HG02885 (cell line): ENCODE data around the gene EXOC3.
"Not testable (repeated sequence)": the region's sequence is repeated elsewhere in the genome, so short reads cannot be mapped to it uniquely, and the experiment has no call there.

Experiments used
- ATAC-seq: cut with Tn5 transposase; IDR thresholded peaks from one replicate; pipeline ENCODE4 v1.9.1; 2021; ENCODE audit warnings: mild to moderate bottlenecking; ENCODE audit not compliant: unreplicated experiment, poor library complexity

EXOC3 gene

DNA sequence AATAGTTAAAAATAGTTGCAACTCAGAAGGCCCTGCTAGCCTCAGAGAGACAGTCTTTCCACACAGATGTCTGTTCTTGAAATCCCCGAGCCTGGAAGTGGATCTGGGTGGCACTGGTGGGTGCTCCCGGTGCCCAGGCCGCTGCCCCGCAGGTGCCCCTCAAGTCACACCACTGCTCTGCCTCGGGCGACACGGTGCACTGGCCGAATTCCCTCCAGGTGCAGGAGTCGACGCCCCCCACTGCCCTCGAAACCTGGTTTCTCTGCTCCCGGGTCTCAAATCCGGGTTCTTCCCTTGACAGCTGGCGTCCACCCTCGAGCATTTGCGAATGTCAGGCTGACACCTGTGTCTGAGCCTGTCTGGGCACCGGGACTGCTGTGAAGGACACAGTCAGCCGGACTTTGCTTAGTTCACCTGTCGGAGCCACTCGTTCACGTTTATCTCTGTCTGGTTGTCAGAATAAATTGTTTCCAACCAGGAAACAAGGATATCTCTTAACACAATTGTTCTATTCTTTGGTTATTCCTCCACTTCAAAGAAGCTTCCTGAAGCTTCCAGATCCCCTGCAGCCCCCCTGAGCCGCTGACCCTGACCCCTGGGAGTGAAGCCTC, 54.2 kb downstream of the EXOC3 start:
- ATAC-seq: no peak

DNA sequence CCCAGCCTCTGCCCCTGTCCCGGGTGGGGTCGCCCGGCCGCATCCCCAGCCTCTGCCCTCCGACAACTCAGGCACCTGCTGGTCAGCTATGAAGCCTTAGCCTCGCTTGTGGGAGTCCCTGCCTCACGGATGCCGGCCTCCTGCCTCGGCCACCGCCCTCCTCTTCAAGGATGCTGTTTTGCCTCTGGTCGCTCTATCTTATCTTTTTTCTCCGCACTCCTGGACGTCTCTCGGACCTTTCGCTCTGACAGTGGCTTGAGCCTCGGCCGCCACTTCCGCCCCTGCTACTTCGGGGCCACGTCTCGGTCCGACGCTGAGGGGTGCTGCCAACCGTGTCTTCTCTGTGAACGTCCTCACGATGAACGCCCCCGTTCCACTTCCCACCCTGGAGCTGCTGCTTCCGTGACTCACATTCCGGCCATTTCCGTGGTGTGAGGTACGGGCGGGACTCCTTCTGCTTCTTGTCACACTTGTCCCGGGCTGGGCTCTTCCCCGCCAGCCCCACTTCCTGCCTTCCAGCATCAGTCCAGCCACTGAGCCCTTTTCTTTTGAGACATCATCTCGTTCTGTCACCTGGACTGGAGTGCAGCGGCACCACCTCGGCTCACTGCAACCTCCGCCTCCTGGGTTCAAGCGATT, 55.0 kb downstream of the EXOC3 start:
- no peak for ATAC-seq

DNA sequence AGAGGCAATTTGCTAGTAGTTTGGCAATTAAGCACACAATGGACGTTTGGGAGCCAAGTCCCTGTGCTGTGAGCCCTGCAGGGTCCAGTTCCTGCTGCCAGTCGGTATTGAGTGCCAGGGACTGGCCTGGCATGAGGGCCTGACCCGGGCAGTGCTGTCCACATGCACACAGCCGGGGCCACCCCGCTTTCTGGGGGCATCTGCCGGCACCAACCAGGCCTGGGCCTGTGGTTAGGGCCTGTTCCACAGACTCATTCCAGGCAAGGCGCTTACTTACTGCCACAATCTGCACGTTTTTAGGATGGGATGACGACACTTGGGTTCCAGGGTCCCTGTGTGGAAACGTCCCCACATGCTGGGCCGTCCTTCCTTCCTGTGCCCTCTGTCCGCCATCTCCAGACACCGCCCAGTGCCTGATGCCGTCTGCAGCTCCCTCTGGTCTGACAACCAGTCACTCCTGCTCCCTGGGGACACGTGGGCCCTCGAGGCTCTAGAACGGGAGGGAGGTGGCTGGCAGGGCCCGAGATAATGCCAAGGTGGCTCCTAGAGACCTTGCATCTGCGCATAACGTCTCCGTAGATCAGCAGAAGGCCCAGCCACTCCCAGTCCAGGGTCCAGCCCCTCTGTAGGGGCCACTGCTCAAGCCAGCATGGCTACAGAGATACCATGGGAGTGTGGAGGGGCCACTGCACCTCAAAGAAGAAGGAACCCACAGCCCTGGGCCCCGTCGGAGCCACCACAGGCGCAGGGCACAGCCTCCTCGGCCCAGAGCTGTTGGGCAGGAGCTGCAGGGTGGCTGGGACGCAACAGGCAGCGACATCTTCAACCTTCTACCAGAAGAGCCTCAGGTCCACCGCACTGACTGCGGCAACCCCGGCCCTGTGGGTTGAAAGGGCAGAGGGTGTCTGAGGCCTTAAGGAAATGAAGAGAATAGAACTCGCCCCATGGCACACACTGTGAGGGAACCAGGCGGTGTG, 56.5 kb downstream of the EXOC3 start:
- no peak for ATAC-seq

DNA sequence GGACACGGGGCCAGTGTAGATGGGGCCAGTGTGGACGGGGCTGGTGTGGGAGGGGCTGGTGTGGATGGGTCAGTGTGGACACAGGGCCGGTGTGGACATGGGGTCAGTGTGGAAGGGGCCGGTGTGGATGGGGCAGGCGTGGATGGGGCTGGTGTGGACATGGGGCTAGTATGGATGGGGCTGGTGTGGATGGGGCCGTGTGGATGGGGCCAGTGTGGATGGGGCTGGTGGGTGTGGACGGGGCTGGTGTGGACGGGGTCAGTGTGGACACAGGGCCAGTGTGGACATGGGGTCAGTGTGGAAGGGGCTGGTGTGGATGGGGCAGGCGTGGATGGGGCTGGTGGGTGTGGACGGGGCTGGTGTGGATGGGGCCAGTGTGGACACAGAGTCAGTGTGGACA, 57.5 kb downstream of the EXOC3 start:
- ATAC-seq: no peak

DNA sequence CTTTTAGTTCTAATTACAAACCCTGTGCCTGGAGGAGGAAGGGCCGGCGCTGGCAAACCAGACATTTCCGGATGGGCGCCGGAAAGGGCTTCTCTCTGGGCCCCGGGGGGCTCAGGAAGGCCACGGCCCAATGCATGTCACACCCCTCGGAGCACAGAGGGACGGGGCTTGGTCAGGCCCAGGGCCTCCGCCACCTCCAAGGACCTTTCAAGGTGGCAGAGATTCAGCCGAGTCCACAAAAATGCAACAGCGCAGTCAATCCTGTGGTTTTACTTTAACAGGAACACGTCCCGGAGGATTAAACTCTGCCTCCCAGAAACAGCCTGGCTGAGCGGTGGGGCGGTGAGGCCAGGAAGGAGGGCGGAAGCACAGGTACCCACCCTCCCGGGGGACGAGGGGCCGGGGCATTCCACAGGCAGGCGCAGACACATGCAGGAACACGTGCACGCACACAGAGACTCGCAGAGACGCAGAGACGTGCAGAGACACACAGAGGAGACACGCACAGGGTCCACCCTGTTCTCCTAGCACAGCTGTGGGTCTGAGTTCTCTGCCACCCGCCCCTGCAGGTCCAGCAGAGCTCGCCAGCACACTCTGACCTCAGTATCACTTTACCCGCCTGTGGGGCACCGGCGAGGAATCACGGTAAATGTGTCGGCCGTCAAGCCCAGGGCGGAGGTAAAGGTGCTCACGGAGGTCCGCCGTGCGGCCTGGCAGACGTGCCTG, 58.3 kb downstream of the EXOC3 start:
- no peak for ATAC-seq

DNA sequence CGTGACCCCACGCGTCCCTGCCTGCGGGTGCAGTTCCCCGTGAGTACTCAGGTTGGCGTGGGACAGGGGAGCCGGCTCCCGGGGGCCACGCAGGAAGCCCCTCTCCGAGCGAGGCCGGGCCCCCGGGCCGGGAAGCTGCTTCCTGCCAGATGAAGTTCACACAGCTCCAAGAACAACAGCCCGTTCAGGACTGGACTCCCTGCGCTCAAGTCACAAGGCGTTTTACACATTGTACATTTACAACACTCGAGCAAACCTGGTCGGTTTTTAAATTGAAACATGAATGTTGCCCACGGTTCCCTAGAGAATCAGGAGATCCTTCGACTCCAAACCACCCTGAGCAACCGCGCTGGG, 58.8 kb downstream of the EXOC3 start:
- ATAC-seq: no peak

DNA sequence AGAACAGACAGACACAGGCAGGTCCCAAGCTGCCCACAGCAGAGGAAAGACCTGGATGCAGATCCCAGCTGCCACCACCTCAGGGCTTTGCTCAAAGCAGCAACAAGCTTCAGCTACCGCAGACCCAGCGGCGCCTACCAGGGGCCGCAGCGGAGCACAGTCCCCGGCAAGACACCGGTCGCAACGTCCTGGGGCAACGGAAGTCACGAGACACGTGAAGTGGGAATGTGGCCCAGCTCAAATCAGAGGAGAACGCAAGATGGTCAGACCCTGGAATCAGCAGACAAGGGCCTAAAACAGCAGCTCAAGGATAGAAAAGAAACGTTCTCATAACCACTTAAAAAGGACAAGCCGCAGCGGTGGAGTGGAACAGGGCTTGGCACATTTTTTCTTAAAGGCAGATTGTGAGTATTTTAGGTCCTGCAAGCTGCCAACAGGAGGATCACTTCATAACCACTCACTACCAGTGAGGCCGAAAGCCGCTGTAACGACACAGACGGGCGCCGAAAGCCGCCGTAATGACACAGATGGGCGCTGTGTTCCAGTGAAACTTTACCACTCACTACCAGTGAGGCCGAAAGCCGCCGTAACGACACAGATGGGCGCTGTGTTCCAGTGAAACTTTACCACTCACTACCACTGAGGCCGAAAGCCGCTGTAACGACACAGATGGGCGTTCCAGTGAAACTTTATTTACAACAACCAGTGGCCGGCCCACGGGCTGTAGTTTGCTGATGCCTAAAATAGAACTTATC, 59.5 kb downstream of the EXOC3 start:
- ATAC-seq: no peak

DNA sequence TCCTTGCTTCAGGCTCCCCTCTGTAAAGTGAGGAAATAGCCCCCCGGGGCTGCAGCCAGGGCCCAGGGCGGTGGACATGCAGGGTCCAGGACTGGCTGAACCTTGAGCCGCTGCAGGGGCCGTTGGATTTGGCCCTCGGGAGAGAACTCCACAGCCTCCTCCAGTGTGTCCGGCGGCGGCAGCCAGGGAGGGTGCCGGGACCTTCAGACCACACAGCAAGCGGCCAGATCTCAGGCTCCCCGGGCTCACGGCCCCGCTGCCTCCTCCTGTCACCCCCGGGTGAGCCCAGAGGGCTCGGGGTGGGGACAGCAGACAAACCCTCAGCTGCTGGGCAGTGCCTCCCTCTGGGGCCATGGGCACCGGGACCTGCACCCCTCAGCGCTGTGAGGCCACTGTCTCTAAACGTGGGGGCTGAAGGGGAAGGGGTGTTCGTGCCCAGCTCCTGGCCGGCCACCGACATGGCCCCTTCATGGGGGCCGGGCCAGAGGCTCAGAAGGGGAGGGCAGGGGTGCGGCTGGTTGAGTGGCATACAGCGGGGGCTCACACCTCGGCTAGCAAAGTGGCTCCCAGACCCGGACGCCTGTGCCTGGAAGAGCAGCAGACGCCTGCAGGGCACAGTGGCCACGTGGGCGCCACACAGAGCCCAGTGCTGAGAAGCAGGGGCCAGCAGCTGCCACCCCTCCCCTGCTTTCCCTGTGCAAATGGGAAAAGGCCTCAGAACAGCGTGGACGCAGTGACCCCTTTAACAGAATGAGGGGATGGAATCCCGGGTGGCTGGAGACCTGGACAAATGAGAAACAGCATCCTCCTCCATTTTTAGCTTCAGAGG, 61.6 kb downstream of the EXOC3 start:
- no peak for ATAC-seq

DNA sequence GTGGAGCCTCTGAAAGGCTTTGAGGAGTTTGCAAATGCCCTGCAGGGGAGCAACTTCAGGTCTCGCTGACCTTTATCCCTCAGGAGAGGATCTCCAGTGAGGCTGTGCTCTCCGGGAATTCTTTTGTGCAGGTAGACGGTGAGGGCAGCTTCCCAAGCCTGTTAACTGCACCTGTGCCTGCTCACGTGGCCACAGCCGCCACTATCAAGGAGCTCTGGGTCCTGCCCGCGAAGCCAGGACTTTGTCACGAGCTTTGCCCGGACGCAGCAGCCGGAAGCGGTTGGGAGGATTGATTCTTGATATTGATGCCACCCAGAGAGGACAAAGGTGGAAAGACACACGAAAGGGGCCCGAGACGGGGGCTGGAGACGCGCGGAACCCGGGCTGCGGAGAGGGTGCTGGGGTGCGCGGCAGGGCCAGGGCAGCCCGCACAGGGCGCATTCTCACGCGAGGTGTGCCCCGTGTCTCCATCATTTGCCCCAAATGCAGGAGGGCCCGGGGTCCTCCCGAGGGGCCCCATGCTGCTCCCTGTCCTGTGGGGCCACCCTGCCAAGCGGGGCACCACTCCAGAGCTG, 63.1 kb downstream of the EXOC3 start:
- no peak for ATAC-seq

DNA sequence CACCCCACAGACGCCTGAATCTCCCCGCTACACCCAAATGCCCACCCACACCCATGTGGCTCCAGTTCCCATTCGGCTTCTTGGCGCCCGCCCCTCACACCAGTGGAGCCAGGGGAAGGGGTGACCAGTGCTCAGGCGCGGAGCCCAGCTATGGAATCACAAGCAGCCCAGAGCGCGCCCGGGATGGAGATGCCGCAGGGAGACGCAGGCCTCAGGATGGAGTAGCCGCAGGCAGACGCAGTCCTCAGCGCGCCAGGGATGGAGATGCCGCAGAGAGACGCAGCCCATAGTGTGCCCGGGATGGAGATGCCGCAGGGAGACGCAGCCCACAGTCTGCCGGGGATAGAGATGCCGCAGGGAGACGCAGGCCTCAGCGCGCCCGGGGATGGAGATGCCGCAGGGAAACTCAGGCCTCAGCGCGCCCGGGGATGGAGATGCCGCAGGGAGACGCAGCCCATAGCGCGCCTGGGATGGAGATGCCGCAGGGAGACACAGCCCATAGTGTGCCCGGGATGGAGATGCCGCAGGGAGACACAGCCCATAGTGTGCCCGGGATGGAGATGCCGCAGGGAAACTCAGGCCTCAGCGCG, 65.1 kb downstream of the EXOC3 start:
- ATAC-seq: not testable (repeated sequence)

DNA sequence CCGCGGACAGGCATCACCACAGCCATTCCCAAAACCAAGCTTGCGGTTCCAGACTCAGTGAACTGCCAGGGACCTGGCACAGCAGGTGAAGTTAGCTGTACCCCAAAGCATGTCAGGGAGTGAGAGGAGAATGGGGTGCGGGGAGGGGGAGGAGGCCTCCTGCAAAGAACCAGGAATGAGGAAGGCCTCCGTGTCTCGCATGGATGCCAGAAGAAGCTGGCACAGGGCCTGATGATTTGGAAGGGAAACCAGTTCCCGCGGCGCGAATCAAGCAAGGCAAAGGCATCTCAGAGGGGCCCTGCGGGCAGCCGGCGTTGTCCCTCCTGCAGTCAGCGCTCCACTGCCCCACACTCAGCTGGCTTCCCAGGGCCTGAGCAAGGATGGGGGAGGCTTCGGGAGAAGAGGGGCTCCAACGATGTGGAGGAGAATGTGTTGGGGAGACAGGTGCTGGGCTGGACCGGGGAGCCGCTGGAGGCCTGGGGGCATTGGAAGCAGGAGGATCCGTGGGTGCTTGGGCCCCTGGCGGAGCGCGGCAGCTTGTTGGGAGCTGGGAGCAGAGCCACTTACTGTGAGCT, 66.7 kb downstream of the EXOC3 start:
- ATAC-seq: no peak

DNA sequence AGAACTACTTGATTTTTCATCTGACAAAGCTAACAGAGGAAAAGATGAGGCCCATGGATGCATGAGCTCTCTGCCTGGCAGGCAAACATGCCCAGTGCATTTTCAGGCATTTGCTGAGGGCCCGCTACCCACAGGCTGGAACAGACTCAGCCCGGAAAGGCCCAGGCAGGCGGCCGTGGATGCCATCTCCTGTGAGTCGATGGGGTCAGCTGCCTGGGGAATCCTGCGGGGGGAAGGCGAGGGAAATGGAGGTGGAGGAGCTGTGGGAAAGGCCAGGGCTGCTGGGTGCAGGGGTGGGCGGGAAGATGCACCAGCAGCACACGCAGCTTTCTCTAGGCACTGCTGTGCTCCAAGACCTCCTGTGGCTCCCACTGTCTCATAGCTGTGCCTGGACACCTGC, 67.5 kb downstream of the EXOC3 start:
- ATAC-seq: no peak

DNA sequence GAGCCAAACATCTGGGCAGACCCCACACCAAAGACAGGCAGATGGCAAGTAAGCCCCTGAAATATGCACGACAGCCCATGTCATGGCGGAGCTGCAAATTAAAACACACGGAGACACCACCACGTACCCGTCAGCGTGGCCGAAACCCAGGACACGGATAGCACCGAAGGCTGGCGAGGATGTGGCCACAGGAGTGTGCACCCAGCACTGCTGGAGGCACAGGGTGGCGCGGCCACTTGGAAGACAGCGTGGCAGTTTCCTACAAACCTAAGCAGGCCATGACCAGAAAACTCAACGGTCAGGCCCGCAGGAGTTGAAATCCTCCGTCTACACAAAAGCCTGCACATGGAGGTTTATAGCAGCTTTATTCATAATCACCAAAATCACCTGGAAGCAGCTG, 68.5 kb downstream of the EXOC3 start:
- ATAC-seq: no peak

DNA sequence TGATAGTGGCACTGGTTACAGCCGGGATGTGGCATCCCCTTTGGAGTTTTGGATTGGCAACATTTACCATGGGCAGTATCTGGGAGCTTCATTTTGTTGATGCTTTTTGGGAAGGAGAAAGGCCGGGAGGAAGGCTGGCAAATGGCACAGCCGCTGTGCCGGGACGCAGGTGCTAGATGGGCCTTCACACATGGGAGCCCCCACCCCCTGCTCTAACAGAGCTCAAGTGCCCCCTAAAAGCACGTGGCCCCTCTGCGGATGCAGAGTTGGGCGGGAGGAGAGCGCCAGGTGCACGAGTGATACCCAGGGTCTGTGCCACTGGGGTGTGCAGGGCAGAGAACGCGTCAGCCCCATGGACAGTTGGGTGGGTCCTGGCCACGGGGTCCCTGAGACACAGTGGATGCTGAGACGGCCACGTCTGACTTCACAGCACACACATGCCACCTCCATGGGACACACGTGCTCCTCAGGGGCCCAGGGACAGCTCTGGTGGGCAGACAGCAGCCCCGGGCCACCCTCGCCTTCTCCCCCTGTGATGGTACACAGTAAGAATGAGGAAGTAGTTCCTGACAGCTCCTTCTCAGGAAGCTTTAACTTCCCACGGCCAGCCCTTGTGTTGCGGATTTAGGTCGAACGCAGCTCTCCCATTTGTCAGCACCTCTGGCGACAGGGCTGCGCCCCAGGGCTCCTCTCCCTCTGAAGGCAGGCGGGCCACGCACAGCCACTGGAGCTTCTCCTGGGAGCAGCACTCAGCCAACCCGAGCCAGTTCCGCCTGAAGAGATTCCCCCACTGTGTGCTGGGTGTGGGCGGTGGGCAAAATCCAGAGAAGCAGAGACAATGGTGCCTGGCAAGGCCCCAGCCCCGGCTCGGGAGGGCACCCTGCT, 70.5 kb downstream of the EXOC3 start:
- ATAC-seq: no peak

DNA sequence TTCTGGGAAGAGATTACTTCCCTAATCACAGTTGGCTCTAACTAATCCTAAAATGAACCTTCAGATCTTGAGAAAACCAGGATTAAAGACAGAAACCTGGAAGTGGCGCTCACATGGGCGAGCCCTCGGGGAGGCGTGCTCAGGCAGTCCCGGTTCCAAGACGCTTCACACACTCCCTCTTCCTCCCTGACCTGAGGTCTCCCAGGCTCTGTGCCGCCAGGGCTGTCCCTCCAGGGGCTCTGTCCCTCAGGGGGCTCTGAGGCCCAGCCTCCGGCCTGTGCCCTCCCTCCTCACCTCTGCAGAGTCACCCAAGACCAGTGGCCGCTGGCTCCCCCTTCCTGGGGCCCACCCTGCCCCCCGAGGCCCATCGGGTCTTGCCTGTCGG, 71.1 kb downstream of the EXOC3 start:
- ATAC-seq: no peak

DNA sequence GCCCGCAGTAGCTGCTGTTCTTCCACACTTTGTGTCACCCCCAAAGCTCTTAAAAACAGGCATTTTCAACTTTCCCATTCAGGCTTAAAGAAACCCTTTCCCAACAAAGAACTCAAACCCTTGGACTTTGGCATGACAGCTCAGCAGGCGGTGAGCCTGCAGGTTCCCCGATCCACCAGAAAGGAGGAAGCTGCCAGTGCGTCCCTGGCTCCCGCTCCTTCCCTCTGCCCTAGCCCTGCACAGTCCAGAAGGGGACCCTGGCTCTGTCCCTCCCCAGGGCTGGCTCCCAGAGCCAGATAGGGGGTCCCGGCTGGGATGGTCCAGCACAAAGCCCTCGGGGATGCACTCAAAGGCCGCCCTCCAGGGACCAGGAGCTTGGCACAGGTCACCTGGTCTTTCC, 71.7 kb downstream of the EXOC3 start:
- no peak for ATAC-seq

DNA sequence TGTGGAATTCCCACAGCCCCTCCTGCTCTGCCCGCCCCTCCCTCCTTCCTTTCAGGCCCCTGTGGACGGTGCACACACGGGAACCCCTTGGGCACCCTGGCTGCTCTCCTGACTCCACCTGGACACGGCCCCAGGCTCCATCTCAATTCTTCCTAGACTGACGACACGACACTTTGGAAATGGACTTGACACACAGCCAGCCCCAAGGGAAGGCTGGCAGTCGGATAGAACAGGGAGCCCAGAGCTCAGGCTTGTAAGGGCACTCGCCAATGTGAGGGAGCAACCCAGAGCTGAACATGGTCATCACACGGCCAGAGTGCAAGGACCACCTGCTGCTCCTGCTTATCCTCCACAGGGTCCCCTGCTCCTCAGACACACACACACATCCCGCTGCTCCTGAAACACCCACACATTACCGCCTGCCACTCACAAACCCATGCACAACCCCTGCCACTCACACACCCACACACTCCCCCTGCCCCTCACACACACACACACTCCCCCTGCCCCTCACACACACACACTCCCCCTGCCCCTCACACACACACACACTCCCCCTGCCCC, 72.4 kb downstream of the EXOC3 start:
- ATAC-seq: no peak
